ENCODE results near the gene NFKBIL1. TPM values are rescaled to one million over a fixed set of nuclear protein-coding genes. Genes with fewer than 3 reads are reported as not detected.

Gene NFKBIL1
- total RNA-seq, 3 donors from 2014 or later: 22.3 to 34.7 (median 26.5) TPM

GRCh38 chr6:31534521-31535040 lies 12.8 kb upstream of the NFKBIL1 start:
- TF ChIP-seq POLR2AphosphoS5 (IDR thresholded peaks at IDR 0.05) (no peak), POLR2A (IDR thresholded peaks at IDR 0.05) (no peak)
- TF ChIP-seq, protein P1, sequence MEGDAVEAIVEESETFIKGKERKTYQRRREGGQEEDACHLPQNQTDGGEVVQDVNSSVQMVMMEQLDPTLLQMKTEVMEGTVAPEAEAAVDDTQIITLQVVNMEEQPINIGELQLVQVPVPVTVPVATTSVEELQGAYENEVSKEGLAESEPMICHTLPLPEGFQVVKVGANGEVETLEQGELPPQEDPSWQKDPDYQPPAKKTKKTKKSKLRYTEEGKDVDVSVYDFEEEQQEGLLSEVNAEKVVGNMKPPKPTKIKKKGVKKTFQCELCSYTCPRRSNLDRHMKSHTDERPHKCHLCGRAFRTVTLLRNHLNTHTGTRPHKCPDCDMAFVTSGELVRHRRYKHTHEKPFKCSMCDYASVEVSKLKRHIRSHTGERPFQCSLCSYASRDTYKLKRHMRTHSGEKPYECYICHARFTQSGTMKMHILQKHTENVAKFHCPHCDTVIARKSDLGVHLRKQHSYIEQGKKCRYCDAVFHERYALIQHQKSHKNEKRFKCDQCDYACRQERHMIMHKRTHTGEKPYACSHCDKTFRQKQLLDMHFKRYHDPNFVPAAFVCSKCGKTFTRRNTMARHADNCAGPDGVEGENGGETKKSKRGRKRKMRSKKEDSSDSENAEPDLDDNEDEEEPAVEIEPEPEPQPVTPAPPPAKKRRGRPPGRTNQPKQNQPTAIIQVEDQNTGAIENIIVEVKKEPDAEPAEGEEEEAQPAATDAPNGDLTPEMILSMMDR (IDR thresholded peaks at IDR 0.05): no peak
- intact Hi-C loops (cut with DNase I; ENCODE audit: low total_unique reads): no loop called here
- Histone ChIP-seq H3K4me3 (no peak overlapping the region), H3K27me3 (no peaks in the 10 kb centered on the region), H3K27ac (no peak overlapping the region), H3K4me1 (peaks cover 7 to 8% of the 10 kb centered on the region in 2 donors), H3K36me3 (peaks cover 26% of the 10 kb centered on the region), H3K9me3 (no peaks in the 10 kb centered on the region)
- no peak for DNase-seq (ENCODE audit: low spot score in 2 of 2)

- TF ChIP-seq, protein P1 (IDR thresholded peaks at IDR 0.05): no peak
- TF ChIP-seq POLR2A (IDR thresholded peaks at IDR 0.05) (no peak), POLR2AphosphoS5 (IDR thresholded peaks at IDR 0.05) (no peak)
- Histone ChIP-seq H3K4me1 (peaks cover 11 to 17% of the 10 kb centered on the region in 2 donors), H3K9me3 (no peaks in the 10 kb centered on the region), H3K4me3 (no peak overlapping the region), H3K36me3 (peaks cover 26% of the 10 kb centered on the region), H3K27me3 (no peaks in the 10 kb centered on the region), H3K27ac (no peak overlapping the region)
- intact Hi-C loops (cut with DNase I; ENCODE audit: low total_unique reads): no loop called here
- DNase-seq (ENCODE audit: low spot score in 2 of 2): no peak
Measured at GRCh38 chr6:31535538-31536324, 11.7 kb upstream of the NFKBIL1 start.

GRCh38 chr6:31538805-31539400 lies 8.5 kb upstream of the NFKBIL1 start:
- intact Hi-C loops (cut with DNase I; ENCODE audit: low total_unique reads): no loop called here
- TF ChIP-seq POLR2A (IDR thresholded peaks at IDR 0.05): no peak
- TF ChIP-seq, protein P1 (IDR thresholded peaks at IDR 0.05): no peak
- no peak for TF ChIP-seq POLR2AphosphoS5 (IDR thresholded peaks at IDR 0.05)
- DNase-seq (ENCODE audit: low spot score in 2 of 2): no peak
- peak overlapping the region in 2 of 3 donors; percentile 25 to 80 for H3K4me3 ChIP-seq
- H3K27ac ChIP-seq: peak overlapping the region in 1 of 2 donors; percentile 95
- H3K9me3 ChIP-seq: no peaks in the 10 kb centered on the region
- H3K4me1 ChIP-seq: peaks cover 11 to 22% of the 10 kb centered on the region in 2 donors
- H3K36me3 ChIP-seq: peaks cover 22% of the 10 kb centered on the region
- no peaks in the 10 kb centered on the region for H3K27me3 ChIP-seq

- intact Hi-C loops (cut with DNase I; ENCODE audit: low total_unique reads): no loop called here
- no peak for DNase-seq (ENCODE audit: low spot score in 2 of 2)
- Histone ChIP-seq H3K36me3 (peaks cover 7% of the 10 kb centered on the region), H3K4me1 (peaks cover 11 to 22% of the 10 kb centered on the region in 2 donors), H3K4me3 (peak overlapping the region; percentile 62 to 80 (median 67)), H3K27me3 (no peaks in the 10 kb centered on the region), H3K9me3 (no peaks in the 10 kb centered on the region), H3K27ac (peak overlapping the region; percentile 95 to 97)
- TF ChIP-seq, protein P1 (IDR thresholded peaks at IDR 0.05): no peak
- TF ChIP-seq POLR2A (IDR thresholded peaks at IDR 0.05) (no peak), POLR2AphosphoS5 (IDR thresholded peaks at IDR 0.05) (no peak)
Measured at GRCh38 chr6:31540640-31541039, 6.8 kb upstream of the NFKBIL1 start.

All from breast epithelium (tissue), 4 donors.